Kidney (tissue), 14 donors: Measurements from ENCODE around the gene SFXN5. TPM values are rescaled to one million over a fixed set of nuclear protein-coding genes. Genes with fewer than 3 reads are reported as not detected.
A peak's percentile ranks its signal among the peaks of the same experiment; 100 is the strongest.

ENCODE experiments used
- DNase-seq, 5 donors: peaks; one replicate each; pipeline ENCODE4 v3.0.0-alpha.2; 2013 to 2020
- FAIRE-seq: peaks from 2 replicates; lab custom pipeline; 2012; peaks lifted over from hg19 to GRCh38; lab: Jason Lieb, UNC
- H3K27ac ChIP-seq, 2 donors: one replicate each; pipeline ENCODE4 v1.7.0; 2013; ENCODE audit warnings: low read depth in 2 of 2, low read length in 2 of 2, inconsistent platforms in 1 of 2
- H3K27me3 ChIP-seq: one replicate; pipeline ENCODE4 v1.7.1; 2013; ENCODE audit warnings: low read length, inconsistent platforms; ENCODE audit not compliant: control insufficient read depth, insufficient read depth
- H3K36me3 ChIP-seq, 3 donors: one replicate each; pipeline versions ENCODE4 v1.7.0 to v1.7.1; 2013; ENCODE audit warnings: low read length in 3 of 3, control low read depth in 1 of 3, inconsistent platforms in 1 of 3; ENCODE audit not compliant: insufficient read depth in 3 of 3, control insufficient read depth in 2 of 3
- H3K4me1 ChIP-seq, 3 donors: one replicate each; pipeline versions ENCODE4 v1.7.0 to v1.7.1; 2013; ENCODE audit warnings: low read length in 3 of 3, inconsistent platforms in 1 of 3, low read depth in 1 of 3; ENCODE audit not compliant: control insufficient read depth in 2 of 3, insufficient read depth in 2 of 3
- H3K4me3 ChIP-seq, 3 donors: one replicate each; pipeline versions ENCODE4 v1.7.0 to v1.8.1; 2013; ENCODE audit warnings: low read length in 3 of 3, control low read depth in 1 of 3, inconsistent platforms in 1 of 3
- H3K9ac ChIP-seq, 3 donors: one replicate each; pipeline versions ENCODE4 v1.7.0 to v1.7.1; 2013; ENCODE audit warnings: low read length in 3 of 3, control low read depth in 1 of 3, inconsistent platforms in 1 of 3
- H3K9me3 ChIP-seq, 3 donors: one replicate each; pipeline versions ENCODE4 v1.7.0 to v1.7.1; 2013; ENCODE audit warnings: low read length in 3 of 3, control low read depth in 1 of 3, inconsistent platforms in 1 of 3; ENCODE audit not compliant: control insufficient read depth in 2 of 3, insufficient read depth in 1 of 3
- intact Hi-C: fragments of 100-400 bp; cut with DNase I; formaldehyde crosslinking; loops from one replicate; pipeline ENCODE4 v1.11.1; 2022
- polyA plus RNA-seq: library from polyadenylated mRNA; stranded (reverse); fragments of 350-450 nt; fragmentation: Illumina TruSeq; extraction: RNeasy Lipid Tissue Mini Kit (QIAGEN cat#74804); gene quantifications from one replicate; pipeline ENCODE4 v1.2.3, GENCODE V29; 2014; ENCODE audit warnings: low read depth, low replicate concordance; ENCODE audit not compliant: insufficient read depth
- total RNA-seq: library from RNA; stranded (reverse); fragmentation: NEBNext Ultra II Directional; extraction: Animal tissue kit (Norgen Biotek cat#: 25700); gene quantifications from one replicate; pipeline ENCODE4 v1.2.1, GENCODE V29; 2021
- TF ChIP-seq, protein P1 (sequence below): IDR thresholded peaks from 3 replicates; pipeline ENCODE4 v1.5.1; 2012; ENCODE audit warnings: mild to moderate bottlenecking, moderate library complexity, borderline replicate concordance; ENCODE audit not compliant: insufficient read depth; ENCODE audit errors: extremely low read depth
- donor health status: control.
- donor health status: control.
- donor health status: control.
- donor health status: control.
- donor health status: control.
- donor health status: DM: yes; HTN: yes; CAD: no.
- donor health status: Normal renal cell carcinoma (clear cell type).

The SFXN5 gene
- total and polyA plus RNA-seq, 2 donors from 2014 or later, result 21.4 to 35.9 TPM

DNA sequence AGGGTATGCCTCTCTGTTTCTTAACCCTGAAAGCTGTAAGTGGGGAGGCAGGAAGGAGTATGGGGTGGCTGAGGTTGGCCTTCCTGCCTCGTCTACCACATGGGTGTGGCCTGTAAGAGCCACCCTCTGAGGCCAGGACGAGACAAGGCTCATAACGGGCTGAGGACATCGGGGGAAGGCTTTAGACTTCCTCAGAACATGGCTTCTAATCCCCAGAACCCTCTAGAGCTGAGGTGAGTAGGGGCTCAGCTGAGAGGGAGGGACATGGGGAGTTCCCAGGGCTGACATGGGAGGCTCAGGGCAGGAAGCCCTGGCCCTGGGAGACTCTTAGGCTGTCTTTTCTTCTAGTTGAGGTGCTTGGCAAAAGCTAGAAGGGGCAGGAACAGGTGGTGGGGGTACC, 117.5 kb downstream of the SFXN5 start:
- FAIRE-seq, result no peak
- Histone ChIP-seq H3K4me1 (peaks cover 0 to 7% (median 0%) of the 10 kb centered on the region in 3 donors), H3K9me3 (no peaks in the 10 kb centered on the region), H3K27ac (no peak overlapping the region), H3K27me3 (no peaks in the 10 kb centered on the region), H3K36me3 (no peaks in the 10 kb centered on the region), H3K4me3 (no peak overlapping the region), H3K9ac (no peak overlapping the region)
- intact Hi-C loops, result no loop called here
- peak in 1 of 5 donors; percentile 28 for DNase-seq
- TF ChIP-seq, protein P1, sequence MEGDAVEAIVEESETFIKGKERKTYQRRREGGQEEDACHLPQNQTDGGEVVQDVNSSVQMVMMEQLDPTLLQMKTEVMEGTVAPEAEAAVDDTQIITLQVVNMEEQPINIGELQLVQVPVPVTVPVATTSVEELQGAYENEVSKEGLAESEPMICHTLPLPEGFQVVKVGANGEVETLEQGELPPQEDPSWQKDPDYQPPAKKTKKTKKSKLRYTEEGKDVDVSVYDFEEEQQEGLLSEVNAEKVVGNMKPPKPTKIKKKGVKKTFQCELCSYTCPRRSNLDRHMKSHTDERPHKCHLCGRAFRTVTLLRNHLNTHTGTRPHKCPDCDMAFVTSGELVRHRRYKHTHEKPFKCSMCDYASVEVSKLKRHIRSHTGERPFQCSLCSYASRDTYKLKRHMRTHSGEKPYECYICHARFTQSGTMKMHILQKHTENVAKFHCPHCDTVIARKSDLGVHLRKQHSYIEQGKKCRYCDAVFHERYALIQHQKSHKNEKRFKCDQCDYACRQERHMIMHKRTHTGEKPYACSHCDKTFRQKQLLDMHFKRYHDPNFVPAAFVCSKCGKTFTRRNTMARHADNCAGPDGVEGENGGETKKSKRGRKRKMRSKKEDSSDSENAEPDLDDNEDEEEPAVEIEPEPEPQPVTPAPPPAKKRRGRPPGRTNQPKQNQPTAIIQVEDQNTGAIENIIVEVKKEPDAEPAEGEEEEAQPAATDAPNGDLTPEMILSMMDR, result no peak

DNA sequence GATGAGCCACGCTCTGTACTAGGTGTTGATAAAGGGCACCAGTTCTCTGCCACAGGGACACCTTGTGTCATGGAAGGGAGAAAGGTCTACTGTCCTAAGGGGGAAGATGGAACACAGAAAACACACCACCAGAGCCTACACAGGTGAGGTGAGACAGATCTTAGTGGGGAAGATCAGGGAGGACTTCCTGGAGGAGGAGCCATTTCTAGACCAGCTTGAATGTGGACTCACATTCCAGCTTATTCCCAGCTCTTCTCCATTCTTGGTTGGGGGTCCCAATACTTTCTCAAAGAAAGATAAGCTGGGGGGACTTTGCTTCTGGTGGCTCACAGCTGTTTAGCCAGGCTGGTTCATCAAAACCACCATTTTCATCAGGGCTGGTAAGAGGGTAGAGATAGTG, 118.0 kb downstream of the SFXN5 start:
- TF ChIP-seq, protein P1, result no peak
- Histone ChIP-seq H3K9ac (no peak overlapping the region), H3K36me3 (no peaks in the 10 kb centered on the region), H3K9me3 (no peaks in the 10 kb centered on the region), H3K27me3 (no peaks in the 10 kb centered on the region), H3K27ac (no peak overlapping the region), H3K4me1 (peaks cover 0 to 7% (median 0%) of the 10 kb centered on the region in 3 donors), H3K4me3 (no peak overlapping the region)
- no peak for FAIRE-seq
- intact Hi-C loops, result no loop called here
- no peak for DNase-seq

DNA sequence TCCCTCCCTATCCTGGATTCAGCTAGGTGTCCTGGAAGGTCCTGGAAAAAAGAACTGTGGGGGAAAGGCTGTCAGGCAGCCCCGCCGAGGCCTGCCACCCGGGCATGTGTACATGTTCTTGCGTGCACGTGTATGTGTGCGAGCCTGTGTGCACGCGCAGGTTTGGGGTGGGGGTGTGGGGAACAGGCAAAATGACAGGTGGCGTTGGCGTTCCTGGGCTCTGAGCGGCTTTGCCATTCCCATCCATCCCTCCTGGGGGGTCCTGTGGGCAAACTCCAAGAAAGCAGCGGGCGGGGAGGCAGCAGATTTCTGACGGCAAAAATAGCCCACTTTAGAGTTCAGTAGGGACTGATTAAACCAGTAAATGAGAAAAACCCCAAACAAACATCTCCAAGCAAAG, 118.6 kb downstream of the SFXN5 start:
- Histone ChIP-seq H3K4me1 (peaks cover 0 to 6% (median 0%) of the 10 kb centered on the region in 3 donors), H3K27ac (no peak overlapping the region), H3K4me3 (no peak overlapping the region), H3K36me3 (no peaks in the 10 kb centered on the region), H3K9ac (no peak overlapping the region), H3K9me3 (no peaks in the 10 kb centered on the region), H3K27me3 (no peaks in the 10 kb centered on the region)
- peak in 1 of 5 donors; percentile 56 for DNase-seq
- FAIRE-seq, result no peak
- intact Hi-C loops, result no loop called here
- TF ChIP-seq, protein P1, result no peak
